Upper lobe of left lung (tissue), 4 donors: Measurements from ENCODE around the gene AGAP1.

Experiments
- POLR2A ChIP-seq, 4 donors: fragments of 450-650 bp; IDR thresholded peaks; one replicate each; pipeline ENCODE4 v1.5.1; 2016 to 2017; ENCODE audit warnings: antibody characterized with exemption in 4 of 4, mild to moderate bottlenecking in 2 of 4
- POLR2AphosphoS5 ChIP-seq, 2 donors: sonication (generic); formaldehyde crosslinking; IDR thresholded peaks; one replicate each; pipeline ENCODE4 v1.5.1; 2017; ENCODE audit warnings: antibody characterized with exemption in 2 of 2
- TF ChIP-seq, protein P1 (sequence below), 6 experiments: fragments of 450-650 bp in 4 of 6; fragments of 200-600 bp in 2 of 6; sonication (generic) in 2 of 6; IDR thresholded peaks; one replicate each; pipeline ENCODE4 v1.5.1; 2016 to 2019; ENCODE audit warnings: antibody characterized with exemption in 6 of 6

DNA sequence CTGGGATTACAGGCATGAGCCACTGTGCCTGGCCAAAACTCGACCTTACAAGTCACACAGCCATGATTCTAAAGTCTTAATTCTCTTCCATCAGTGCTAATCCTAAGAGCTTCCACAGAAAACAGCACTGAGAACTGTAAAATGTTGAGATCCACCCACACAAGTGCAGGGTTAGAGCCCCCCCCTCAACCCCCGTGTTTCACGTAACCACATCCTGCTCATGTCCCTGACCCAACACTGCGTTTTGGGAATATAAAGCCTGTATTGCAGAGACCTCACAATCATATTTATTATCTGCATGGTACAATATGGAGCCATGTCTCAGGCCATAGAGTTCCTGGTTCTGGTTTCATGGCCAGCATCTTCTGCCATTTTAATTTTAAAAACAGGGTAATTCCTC is 563.5 kb downstream of the AGAP1 start:
- TF ChIP-seq POLR2AphosphoS5 (IDR thresholded peaks at IDR 0.05) (no peak), POLR2A (IDR thresholded peaks at IDR 0.05) (no peak)
- TF ChIP-seq, protein P1, sequence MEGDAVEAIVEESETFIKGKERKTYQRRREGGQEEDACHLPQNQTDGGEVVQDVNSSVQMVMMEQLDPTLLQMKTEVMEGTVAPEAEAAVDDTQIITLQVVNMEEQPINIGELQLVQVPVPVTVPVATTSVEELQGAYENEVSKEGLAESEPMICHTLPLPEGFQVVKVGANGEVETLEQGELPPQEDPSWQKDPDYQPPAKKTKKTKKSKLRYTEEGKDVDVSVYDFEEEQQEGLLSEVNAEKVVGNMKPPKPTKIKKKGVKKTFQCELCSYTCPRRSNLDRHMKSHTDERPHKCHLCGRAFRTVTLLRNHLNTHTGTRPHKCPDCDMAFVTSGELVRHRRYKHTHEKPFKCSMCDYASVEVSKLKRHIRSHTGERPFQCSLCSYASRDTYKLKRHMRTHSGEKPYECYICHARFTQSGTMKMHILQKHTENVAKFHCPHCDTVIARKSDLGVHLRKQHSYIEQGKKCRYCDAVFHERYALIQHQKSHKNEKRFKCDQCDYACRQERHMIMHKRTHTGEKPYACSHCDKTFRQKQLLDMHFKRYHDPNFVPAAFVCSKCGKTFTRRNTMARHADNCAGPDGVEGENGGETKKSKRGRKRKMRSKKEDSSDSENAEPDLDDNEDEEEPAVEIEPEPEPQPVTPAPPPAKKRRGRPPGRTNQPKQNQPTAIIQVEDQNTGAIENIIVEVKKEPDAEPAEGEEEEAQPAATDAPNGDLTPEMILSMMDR (IDR thresholded peaks at IDR 0.05) = no peak
